ENCODE measurements around the gene DHFR. TPM values are rescaled to one million over a fixed set of nuclear protein-coding genes. Genes with fewer than 3 reads are reported as not detected.

DHFR gene
- 47.6 to 70.4 TPM (median 51.8 TPM) in 5 replicates for total RNA-seq (2022; extraction: Qiagen RNA extraction)

GRCh38 chr5:80654391-80655230 lies at the start of gene DHFR, which contains the start of gene MSH3:
Gene DHFR, minus strand, starts transcription at chr5:80654983. Its CDS starts 494 bp downstream, at chr5:80654489.
Gene MSH3, plus strand, starts transcription at chr5:80654652. Its CDS starts 76 bp downstream, at chr5:80654728.

Other genes with a start within 250 kb of the DHFR start
- 12.3 to 19.6 TPM (median 13.1 TPM) in 5 replicates for gene ZFYVE16, start 246.9 kb downstream of the DHFR start, total RNA-seq (2022; extraction: Qiagen RNA extraction)
- gene FAM151B, start 166.9 kb downstream of the DHFR start, total RNA-seq (2022; extraction: Qiagen RNA extraction), result 1.1 to 1.7 TPM (median 1.4 TPM) in 5 replicates
- gene ANKRD34B, start 84.7 kb downstream of the DHFR start, total RNA-seq (2022; extraction: Qiagen RNA extraction), result 0.03 to 0.17 TPM (median 0.06 TPM) in 3 of 5 replicates, not detected in the others
- gene MSH3, start 331 bp downstream of the DHFR start, total RNA-seq (2022; extraction: Qiagen RNA extraction), result 5.9 to 9.4 TPM (median 7.2 TPM) in 5 replicates